ENCODE data around the gene HECTD1. TPM values are rescaled to one million over a fixed set of nuclear protein-coding genes. Genes with fewer than 3 reads are reported as not detected.

HECTD1 gene
- total RNA-seq, 4 donors from 2014 or later = 183 to 293 (median 208) TPM

- Histone ChIP-seq H3K27me3 (no peaks in the 10 kb centered on the region), H3K9me3 (no peaks in the 10 kb centered on the region), H3K4me3 (no peak overlapping the region), H3K36me3 (no peaks in the 10 kb centered on the region), H3K4me1 (no peaks in the 10 kb centered on the region), H3K27ac (no peak overlapping the region)
- no peak for TF ChIP-seq POLR2A (IDR thresholded peaks at IDR 0.05)
- TF ChIP-seq, protein P1, sequence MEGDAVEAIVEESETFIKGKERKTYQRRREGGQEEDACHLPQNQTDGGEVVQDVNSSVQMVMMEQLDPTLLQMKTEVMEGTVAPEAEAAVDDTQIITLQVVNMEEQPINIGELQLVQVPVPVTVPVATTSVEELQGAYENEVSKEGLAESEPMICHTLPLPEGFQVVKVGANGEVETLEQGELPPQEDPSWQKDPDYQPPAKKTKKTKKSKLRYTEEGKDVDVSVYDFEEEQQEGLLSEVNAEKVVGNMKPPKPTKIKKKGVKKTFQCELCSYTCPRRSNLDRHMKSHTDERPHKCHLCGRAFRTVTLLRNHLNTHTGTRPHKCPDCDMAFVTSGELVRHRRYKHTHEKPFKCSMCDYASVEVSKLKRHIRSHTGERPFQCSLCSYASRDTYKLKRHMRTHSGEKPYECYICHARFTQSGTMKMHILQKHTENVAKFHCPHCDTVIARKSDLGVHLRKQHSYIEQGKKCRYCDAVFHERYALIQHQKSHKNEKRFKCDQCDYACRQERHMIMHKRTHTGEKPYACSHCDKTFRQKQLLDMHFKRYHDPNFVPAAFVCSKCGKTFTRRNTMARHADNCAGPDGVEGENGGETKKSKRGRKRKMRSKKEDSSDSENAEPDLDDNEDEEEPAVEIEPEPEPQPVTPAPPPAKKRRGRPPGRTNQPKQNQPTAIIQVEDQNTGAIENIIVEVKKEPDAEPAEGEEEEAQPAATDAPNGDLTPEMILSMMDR (IDR thresholded peaks at IDR 0.05) = no peak
- DNase-seq = no peak
Observed at GRCh38 chr14:31222834-31223233, 15.2 kb upstream of the HECTD1 start.

DNA sequence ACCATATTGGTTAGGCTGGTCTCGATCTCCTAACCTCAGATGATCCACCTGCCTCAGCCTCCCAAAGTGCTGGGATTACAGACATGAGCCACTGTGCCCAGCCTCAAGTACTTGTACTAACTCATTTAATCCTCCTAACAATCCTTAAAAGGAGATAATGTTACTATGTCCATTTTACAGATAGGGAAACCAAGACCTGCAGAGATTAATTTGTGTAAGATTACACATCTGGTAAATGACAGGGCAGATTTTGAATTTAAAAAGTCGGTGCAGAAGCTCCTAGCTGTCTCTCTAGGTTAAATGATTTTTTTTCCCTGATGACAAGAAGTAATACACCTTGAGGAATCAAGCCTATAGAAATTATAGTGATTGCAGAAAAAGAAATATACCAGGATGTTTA, 13.7 kb upstream of the HECTD1 start:
- no peak for DNase-seq
- Histone ChIP-seq H3K36me3 (no peaks in the 10 kb centered on the region), H3K27ac (no peak overlapping the region), H3K9me3 (no peaks in the 10 kb centered on the region), H3K27me3 (no peaks in the 10 kb centered on the region), H3K4me3 (no peak overlapping the region), H3K4me1 (no peaks in the 10 kb centered on the region)
- TF ChIP-seq, protein P1 (IDR thresholded peaks at IDR 0.05) = no peak
- no peak for TF ChIP-seq POLR2A (IDR thresholded peaks at IDR 0.05)

DNA sequence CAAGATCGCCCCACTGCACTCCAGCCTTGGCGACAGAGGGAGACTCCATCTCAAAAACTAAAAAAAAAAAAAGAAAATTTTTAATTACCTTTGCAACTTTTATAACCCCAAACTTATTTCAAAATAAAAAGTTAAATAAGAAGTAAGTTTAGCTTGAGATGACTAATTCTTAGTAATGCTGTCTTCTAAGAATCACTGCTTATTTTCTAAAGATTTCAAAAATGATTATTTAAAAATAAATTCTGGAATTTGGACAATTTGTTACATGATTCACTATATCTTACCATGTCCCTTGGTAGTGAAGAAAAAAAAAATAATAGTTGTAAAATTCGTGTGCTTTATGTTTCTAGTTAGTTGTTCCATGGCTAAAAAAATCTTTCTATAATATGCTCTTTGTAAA, 11.6 kb upstream of the HECTD1 start:
- no peak for DNase-seq
- H3K9me3 ChIP-seq = no peaks in the 10 kb centered on the region
- TF ChIP-seq, protein P1 (IDR thresholded peaks at IDR 0.05) = no peak
- TF ChIP-seq POLR2A (IDR thresholded peaks at IDR 0.05) = no peak
- H3K4me1 ChIP-seq = no peaks in the 10 kb centered on the region
- no peak overlapping the region for H3K4me3 ChIP-seq
- no peak overlapping the region for H3K27ac ChIP-seq
- no peaks in the 10 kb centered on the region for H3K27me3 ChIP-seq
- no peaks in the 10 kb centered on the region for H3K36me3 ChIP-seq

DNA sequence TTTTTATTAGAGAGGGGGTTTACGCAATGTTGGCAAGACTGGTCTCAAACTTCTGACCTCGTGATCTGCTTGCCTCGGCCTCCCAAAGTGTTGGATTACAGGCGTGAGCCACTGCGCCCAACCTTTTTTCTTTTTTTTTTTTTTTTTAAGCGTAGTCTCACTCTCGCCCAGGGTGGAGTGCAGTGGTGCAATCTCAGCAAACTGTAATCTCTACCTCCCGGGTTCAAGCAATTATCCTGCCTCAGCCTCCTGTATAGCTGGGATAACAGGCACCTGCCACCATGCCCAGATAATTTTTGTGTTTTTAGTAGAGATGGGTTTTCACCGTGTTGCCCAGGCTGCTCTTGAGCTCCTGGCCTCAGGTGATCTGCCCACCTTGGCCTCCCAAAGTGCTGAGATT, 8.8 kb upstream of the HECTD1 start:
- H3K4me1 ChIP-seq = no peaks in the 10 kb centered on the region
- H3K27me3 ChIP-seq = no peaks in the 10 kb centered on the region
- no peaks in the 10 kb centered on the region for H3K36me3 ChIP-seq
- H3K4me3 ChIP-seq = no peak overlapping the region
- DNase-seq = no peak
- no peak overlapping the region for H3K27ac ChIP-seq
- TF ChIP-seq, protein P1 (IDR thresholded peaks at IDR 0.05) = no peak
- TF ChIP-seq POLR2A (IDR thresholded peaks at IDR 0.05) = no peak
- H3K9me3 ChIP-seq = no peaks in the 10 kb centered on the region

DNA sequence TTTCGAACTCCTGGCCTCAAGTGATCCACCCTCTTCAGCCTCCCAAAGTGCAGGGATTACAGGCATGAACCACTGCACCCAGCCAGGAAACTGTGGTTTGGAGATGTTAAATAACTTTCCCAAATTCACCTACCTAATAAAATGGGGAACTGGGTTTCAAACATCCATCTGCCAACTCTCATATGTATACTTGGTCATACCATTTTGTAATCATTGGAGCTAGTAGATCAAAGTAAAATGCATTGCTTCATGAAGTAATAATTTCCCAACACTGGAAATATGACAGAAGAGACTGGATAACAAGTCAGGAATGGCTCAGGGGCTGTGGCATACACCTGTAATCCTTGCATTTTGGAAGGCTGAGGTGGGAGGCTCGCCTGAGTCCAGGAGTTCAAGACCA, 5.3 kb upstream of the HECTD1 start:
- TF ChIP-seq POLR2A (IDR thresholded peaks at IDR 0.05) = no peak
- TF ChIP-seq, protein P1 (IDR thresholded peaks at IDR 0.05) = no peak
- no peaks in the 10 kb centered on the region for H3K36me3 ChIP-seq

DNA sequence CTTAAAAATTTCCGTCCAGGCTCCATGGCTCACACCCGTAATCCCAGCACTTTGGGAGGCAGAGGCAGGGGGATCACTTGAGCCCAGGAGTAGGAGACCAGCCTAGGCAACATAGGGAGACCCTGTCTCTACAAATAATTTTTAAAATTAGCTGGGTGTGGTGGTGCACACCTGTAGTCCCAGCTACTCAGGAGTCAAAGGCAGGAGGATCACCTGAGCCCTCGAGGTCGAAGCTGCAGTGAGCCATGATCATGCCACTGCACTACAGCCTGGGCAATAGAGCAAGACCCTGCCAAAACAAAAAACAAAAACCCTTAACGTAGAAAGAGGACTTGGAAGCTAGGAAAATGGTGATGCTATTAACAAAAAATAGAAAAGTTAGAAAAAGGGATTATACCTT, 2.0 kb upstream of the HECTD1 start:
- DNase-seq = no peak
- H3K4me1 ChIP-seq = peaks cover 0 to 7% (median 2%) of the 10 kb centered on the region in 4 donors
- no peaks in the 10 kb centered on the region for H3K36me3 ChIP-seq
- H3K27me3 ChIP-seq = no peaks in the 10 kb centered on the region
- no peak overlapping the region for H3K27ac ChIP-seq
- TF ChIP-seq POLR2A (IDR thresholded peaks at IDR 0.05) = no peak
- TF ChIP-seq, protein P1 (IDR thresholded peaks at IDR 0.05) = no peak
- no peaks in the 10 kb centered on the region for H3K9me3 ChIP-seq
- H3K4me3 ChIP-seq = no peak overlapping the region

More for the DNA sequence above, 5.3 kb upstream of the HECTD1 start:
- peaks cover 0 to 4% (median 0%) of the 10 kb centered on the region in 4 donors for H3K4me1 ChIP-seq
- H3K27ac ChIP-seq = no peak overlapping the region
- no peak overlapping the region for H3K4me3 ChIP-seq
- H3K27me3 ChIP-seq = no peaks in the 10 kb centered on the region
- DNase-seq = no peak
- no peaks in the 10 kb centered on the region for H3K9me3 ChIP-seq

Measured in Peyer's patch (tissue), 4 donors.